CD4-positive, alpha-beta T cell treated with Interleukin-15 for 1 hour (primary cell): ENCODE results near the gene CYB5R2.

Experiments used
- DNase-seq: peaks from one replicate; pipeline ENCODE4 v3.0.0-alpha.2; 2020

The CYB5R2 gene

GRCh38 chr11:7636350-7636749 is 37.0 kb downstream of the CYB5R2 start:
- DNase-seq, result no peak

GRCh38 chr11:7635708-7636107 is 37.6 kb downstream of the CYB5R2 start:
- no peak for DNase-seq

GRCh38 chr11:7635137-7635536 is 38.2 kb downstream of the CYB5R2 start:
- DNase-seq, result no peak

- DNase-seq, result no peak
Observed at GRCh38 chr11:7632211-7632610, 41.1 kb downstream of the CYB5R2 start.

- no peak for DNase-seq
Observed at GRCh38 chr11:7630002-7630401, 43.3 kb downstream of the CYB5R2 start.

GRCh38 chr11:7628660-7629059 is 44.6 kb downstream of the CYB5R2 start:
- DNase-seq, result no peak

GRCh38 chr11:7622721-7623120 is 50.6 kb downstream of the CYB5R2 start:
- no peak for DNase-seq

GRCh38 chr11:7621554-7621953 is 51.7 kb downstream of the CYB5R2 start:
- no peak for DNase-seq

- DNase-seq, result no peak
Observed at GRCh38 chr11:7621090-7621489, 52.2 kb downstream of the CYB5R2 start.

GRCh38 chr11:7619322-7619721 is 54.0 kb downstream of the CYB5R2 start:
- no peak for DNase-seq

GRCh38 chr11:7617032-7617431 is 56.3 kb downstream of the CYB5R2 start:
- DNase-seq, result no peak
